ENCODE data around the gene IFT122.

Gene IFT122

DNA sequence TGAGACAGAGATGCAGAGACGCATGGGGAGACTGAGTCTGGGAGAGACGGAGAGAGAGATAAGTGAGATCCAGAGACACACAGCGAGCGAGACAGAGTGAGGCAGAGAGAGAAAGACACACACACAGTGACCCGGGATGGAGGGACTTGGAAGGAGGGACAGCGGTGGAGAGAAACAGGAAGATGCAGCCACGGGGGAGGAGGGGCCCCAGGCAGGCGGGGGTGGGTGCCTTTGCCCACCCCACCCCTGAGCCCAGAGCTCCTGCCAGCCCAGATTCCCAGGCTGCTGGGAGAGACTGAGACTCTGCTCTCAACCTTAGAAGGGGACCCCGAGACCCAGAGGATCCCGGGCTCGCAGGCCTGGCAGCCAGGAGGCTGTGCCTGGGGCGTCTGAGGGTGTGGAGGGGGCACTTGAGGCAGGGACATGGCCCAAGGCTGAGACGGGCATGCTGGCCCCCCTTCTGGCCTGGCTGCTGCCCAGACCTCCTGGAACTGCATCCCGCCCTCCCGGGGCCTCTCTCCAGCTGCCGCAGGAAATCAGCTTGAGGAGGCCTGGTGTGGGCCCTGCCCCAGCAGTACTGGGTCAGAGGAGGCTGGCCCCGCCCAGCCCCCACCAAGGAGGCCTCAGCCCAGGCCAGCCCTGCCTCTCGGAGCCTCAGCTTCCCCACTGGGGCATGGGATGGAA, 121.0 kb downstream of the IFT122 start:
- no peak overlapping the region for H3K27ac ChIP-seq (replicated peaks)
- TF ChIP-seq, protein P1, sequence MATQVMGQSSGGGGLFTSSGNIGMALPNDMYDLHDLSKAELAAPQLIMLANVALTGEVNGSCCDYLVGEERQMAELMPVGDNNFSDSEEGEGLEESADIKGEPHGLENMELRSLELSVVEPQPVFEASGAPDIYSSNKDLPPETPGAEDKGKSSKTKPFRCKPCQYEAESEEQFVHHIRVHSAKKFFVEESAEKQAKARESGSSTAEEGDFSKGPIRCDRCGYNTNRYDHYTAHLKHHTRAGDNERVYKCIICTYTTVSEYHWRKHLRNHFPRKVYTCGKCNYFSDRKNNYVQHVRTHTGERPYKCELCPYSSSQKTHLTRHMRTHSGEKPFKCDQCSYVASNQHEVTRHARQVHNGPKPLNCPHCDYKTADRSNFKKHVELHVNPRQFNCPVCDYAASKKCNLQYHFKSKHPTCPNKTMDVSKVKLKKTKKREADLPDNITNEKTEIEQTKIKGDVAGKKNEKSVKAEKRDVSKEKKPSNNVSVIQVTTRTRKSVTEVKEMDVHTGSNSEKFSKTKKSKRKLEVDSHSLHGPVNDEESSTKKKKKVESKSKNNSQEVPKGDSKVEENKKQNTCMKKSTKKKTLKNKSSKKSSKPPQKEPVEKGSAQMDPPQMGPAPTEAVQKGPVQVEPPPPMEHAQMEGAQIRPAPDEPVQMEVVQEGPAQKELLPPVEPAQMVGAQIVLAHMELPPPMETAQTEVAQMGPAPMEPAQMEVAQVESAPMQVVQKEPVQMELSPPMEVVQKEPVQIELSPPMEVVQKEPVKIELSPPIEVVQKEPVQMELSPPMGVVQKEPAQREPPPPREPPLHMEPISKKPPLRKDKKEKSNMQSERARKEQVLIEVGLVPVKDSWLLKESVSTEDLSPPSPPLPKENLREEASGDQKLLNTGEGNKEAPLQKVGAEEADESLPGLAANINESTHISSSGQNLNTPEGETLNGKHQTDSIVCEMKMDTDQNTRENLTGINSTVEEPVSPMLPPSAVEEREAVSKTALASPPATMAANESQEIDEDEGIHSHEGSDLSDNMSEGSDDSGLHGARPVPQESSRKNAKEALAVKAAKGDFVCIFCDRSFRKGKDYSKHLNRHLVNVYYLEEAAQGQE (IDR thresholded peaks at IDR 0.05; ENCODE audit: insufficient replicate concordance, low read depth) = no peak
- no peak for TF ChIP-seq GABPA (IDR thresholded peaks at IDR 0.05; ENCODE audit: low read depth)
- TF ChIP-seq POLR2AphosphoS5 (IDR thresholded peaks at IDR 0.05; ENCODE audit: low read depth) = no peak
- DNase-seq (ENCODE audit: low read depth in 1 of 2, low spot score in 1 of 2) = no peak
- no peak overlapping the region for H3K4me3 ChIP-seq (replicated peaks; ENCODE audit: insufficient read depth, low read length)
- H3K27me3 ChIP-seq (ENCODE audit: insufficient read depth, poor library complexity, severe bottlenecking) = no peaks in the 10 kb centered on the region

DNA sequence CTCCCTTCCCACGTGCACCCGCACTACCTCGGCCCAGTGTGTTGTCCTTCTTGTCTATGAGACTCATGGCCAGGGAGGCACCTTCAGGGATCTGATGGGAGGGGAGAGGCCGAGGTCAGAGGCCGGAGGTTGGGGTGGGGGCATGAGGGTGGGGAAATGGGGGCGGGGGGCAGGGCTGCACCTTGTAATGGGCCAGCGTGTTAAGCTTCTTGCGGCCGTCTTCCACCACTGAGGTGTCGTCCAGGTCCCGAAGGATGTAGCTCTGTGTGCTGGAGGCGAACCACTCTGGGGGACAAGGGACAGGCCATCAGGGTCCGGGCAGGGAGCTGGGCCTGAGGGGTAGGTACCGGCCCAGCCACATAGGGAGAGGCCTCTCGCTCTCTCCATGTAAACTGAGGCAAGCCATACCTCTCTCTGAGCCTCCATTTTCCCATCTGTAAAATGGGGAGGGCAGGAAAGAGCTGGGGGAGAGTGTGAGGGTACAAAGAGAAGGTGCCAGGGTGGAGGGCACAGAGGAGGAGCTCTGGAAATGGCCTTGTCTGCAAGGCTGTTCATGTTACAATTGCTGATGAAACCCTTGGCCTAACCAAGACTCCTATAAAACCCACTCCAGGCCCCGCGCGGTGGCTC, 121.7 kb downstream of the IFT122 start:
- no peak overlapping the region for H3K4me3 ChIP-seq (replicated peaks; ENCODE audit: insufficient read depth, low read length)
- no peak for DNase-seq (ENCODE audit: low read depth in 1 of 2, low spot score in 1 of 2)
- TF ChIP-seq GABPA (IDR thresholded peaks at IDR 0.05; ENCODE audit: low read depth) (no peak), POLR2AphosphoS5 (IDR thresholded peaks at IDR 0.05; ENCODE audit: low read depth) (no peak), SPI1 (IDR thresholded peaks at IDR 0.05; ENCODE audit: borderline replicate concordance, low read depth) (no peak)
- TF ChIP-seq, protein P1 (IDR thresholded peaks at IDR 0.05; ENCODE audit: insufficient replicate concordance, low read depth) = no peak
- H3K27ac ChIP-seq (replicated peaks) = no peak overlapping the region
- no peaks in the 10 kb centered on the region for H3K27me3 ChIP-seq (ENCODE audit: insufficient read depth, poor library complexity, severe bottlenecking)

DNA sequence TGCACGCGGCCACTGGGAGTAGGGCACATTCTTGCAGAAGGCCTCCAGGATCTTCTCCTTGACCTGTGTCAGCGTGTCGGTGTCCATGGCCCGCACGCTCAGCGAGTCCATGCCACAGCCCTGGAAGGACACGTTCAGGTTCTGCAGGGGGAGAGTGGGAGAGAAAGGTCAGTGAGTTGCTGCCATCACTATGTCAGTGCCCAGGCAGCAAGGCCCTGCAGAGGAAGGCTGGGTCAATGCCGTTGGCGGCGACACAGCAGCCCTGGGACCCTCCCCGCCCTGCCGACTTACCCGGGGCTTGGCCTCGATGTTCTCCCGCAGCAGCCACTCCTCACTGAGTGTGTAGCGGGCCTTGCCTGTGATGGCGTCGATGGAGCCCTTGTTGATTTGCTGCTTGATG, 122.8 kb downstream of the IFT122 start:
- TF ChIP-seq POLR2AphosphoS5 (IDR thresholded peaks at IDR 0.05; ENCODE audit: low read depth) = no peak
- H3K4me3 ChIP-seq (replicated peaks; ENCODE audit: insufficient read depth, low read length) = no peak overlapping the region
- no peak overlapping the region for H3K27ac ChIP-seq (replicated peaks)
- no peak for DNase-seq (ENCODE audit: low read depth in 1 of 2, low spot score in 1 of 2)
- H3K27me3 ChIP-seq (ENCODE audit: insufficient read depth, poor library complexity, severe bottlenecking) = no peaks in the 10 kb centered on the region

DNA sequence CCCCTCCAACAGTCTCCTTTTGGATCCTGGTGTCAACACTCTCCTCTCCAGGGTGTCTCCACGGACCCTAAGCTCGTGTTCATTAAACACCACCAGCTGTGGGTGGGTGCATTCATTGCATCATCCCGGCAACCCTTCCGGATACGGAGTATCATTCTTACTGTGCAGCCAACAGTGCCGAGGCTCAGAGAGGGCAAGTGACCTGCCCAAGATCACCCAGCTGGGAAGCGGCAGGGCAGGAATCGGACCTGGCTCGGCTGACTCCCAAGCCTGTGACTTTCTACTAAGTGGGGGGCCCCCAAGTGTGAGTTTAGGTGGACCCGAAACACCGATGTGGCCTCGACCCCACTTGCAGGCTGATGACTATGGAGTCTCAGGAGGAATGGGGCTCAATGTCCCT, 123.3 kb downstream of the IFT122 start:
- TF ChIP-seq SPI1 (IDR thresholded peaks at IDR 0.05; ENCODE audit: borderline replicate concordance, low read depth) (no peak), POLR2AphosphoS5 (IDR thresholded peaks at IDR 0.05; ENCODE audit: low read depth) (no peak), GABPA (IDR thresholded peaks at IDR 0.05; ENCODE audit: low read depth) (no peak)
- TF ChIP-seq, protein P2, sequence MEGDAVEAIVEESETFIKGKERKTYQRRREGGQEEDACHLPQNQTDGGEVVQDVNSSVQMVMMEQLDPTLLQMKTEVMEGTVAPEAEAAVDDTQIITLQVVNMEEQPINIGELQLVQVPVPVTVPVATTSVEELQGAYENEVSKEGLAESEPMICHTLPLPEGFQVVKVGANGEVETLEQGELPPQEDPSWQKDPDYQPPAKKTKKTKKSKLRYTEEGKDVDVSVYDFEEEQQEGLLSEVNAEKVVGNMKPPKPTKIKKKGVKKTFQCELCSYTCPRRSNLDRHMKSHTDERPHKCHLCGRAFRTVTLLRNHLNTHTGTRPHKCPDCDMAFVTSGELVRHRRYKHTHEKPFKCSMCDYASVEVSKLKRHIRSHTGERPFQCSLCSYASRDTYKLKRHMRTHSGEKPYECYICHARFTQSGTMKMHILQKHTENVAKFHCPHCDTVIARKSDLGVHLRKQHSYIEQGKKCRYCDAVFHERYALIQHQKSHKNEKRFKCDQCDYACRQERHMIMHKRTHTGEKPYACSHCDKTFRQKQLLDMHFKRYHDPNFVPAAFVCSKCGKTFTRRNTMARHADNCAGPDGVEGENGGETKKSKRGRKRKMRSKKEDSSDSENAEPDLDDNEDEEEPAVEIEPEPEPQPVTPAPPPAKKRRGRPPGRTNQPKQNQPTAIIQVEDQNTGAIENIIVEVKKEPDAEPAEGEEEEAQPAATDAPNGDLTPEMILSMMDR (IDR thresholded peaks at IDR 0.05; ENCODE audit: insufficient read depth, low read length) = no peak
- TF ChIP-seq, protein P1 (IDR thresholded peaks at IDR 0.05; ENCODE audit: insufficient replicate concordance, low read depth) = no peak
- Histone ChIP-seq H3K27ac (replicated peaks) (no peak overlapping the region), H3K27me3 (ENCODE audit: insufficient read depth, poor library complexity, severe bottlenecking) (no peaks in the 10 kb centered on the region), H3K4me3 (replicated peaks; ENCODE audit: insufficient read depth, low read length) (no peak overlapping the region)
- DNase-seq (ENCODE audit: low read depth in 1 of 2, low spot score in 1 of 2) = no peak
